ENCODE results near the gene ERAS.

Gene ERAS

GRCh38 chrX:48800574-48801279, 25.6 kb upstream of the ERAS start:
- Mint-ChIP-seq H3K9me3 (peaks cover 19% of the 10 kb centered on the region), H3K27me3 (ENCODE audit: low read depth) (no peaks in the 10 kb centered on the region), H3K27ac (peak overlapping the region; percentile 98 to 100 (median 98)), H3K36me3 (ENCODE audit: low read depth) (peaks cover 19% of the 10 kb centered on the region), H3K4me1 (peaks cover 10% of the 10 kb centered on the region), H3K4me3 (peak overlapping the region; percentile 93 to 99 (median 97))
- no peak for TF ChIP-seq CTCF (IDR thresholded peaks at IDR 0.05; ENCODE audit: unreplicated experiment in 3 of 3)

- TF ChIP-seq CTCF (IDR thresholded peaks at IDR 0.05; ENCODE audit: unreplicated experiment in 3 of 3) = no peak
- Mint-ChIP-seq H3K4me3 (peak within 1 kb of the TSS; percentile 93 to 99 (median 97)), H3K36me3 (ENCODE audit: low read depth) (peaks cover 19% of the 10 kb centered on the region), H3K27me3 (ENCODE audit: low read depth) (no peaks in the 10 kb centered on the region), H3K4me1 (peaks cover 10% of the 10 kb centered on the region), H3K27ac (peak within 1 kb of the TSS; percentile 98 to 100 (median 98)), H3K9me3 (peaks cover 19% of the 10 kb centered on the region)
Observed at GRCh38 chrX:48801280-48802088, 24.8 kb upstream of the ERAS start, which contains the start of gene HDAC6. Gene HDAC6, plus strand, starts transcription at chrX:48802067. Its CDS starts 626 bp downstream, at chrX:48802693.

- H3K9me3 Mint-ChIP-seq = peaks cover 23% of the 10 kb centered on the region
- peak overlapping the region; percentile 93 to 99 (median 97) for H3K4me3 Mint-ChIP-seq
- H3K4me1 Mint-ChIP-seq = peaks cover 10% of the 10 kb centered on the region
- H3K27ac Mint-ChIP-seq = peak overlapping the region; percentile 98 to 100 (median 98)
- TF ChIP-seq CTCF (IDR thresholded peaks at IDR 0.05; ENCODE audit: unreplicated experiment in 3 of 3) = no peak
- no peaks in the 10 kb centered on the region for H3K27me3 Mint-ChIP-seq (ENCODE audit: low read depth)
- H3K36me3 Mint-ChIP-seq (ENCODE audit: low read depth) = peaks cover 26% of the 10 kb centered on the region
Observed at GRCh38 chrX:48802089-48802904, 24.0 kb upstream of the ERAS start.

GRCh38 chrX:48802905-48803200, 23.5 kb upstream of the ERAS start:
- Mint-ChIP-seq H3K4me3 (peak overlapping the region; percentile 93 to 99 (median 97)), H3K4me1 (peaks cover 10% of the 10 kb centered on the region), H3K27me3 (ENCODE audit: low read depth) (no peaks in the 10 kb centered on the region), H3K36me3 (ENCODE audit: low read depth) (peaks cover 26% of the 10 kb centered on the region), H3K27ac (peak overlapping the region; percentile 98 to 100 (median 98)), H3K9me3 (peaks cover 20% of the 10 kb centered on the region)
- TF ChIP-seq CTCF (IDR thresholded peaks at IDR 0.05; ENCODE audit: unreplicated experiment in 3 of 3) = no peak

- TF ChIP-seq CTCF (IDR thresholded peaks at IDR 0.05; ENCODE audit: unreplicated experiment in 3 of 3) = no peak
- Mint-ChIP-seq H3K27me3 (ENCODE audit: low read depth) (no peaks in the 10 kb centered on the region), H3K9me3 (peaks cover 14% of the 10 kb centered on the region), H3K27ac (no peak overlapping the region), H3K36me3 (ENCODE audit: low read depth) (peaks cover 26% of the 10 kb centered on the region), H3K4me3 (no peak overlapping the region), H3K4me1 (peaks cover 5% of the 10 kb centered on the region)
Observed at GRCh38 chrX:48806081-48806480, 20.2 kb upstream of the ERAS start.
